CD14-positive monocyte (primary cell): ENCODE data around the gene ZNF502. TPM values are rescaled to one million over a fixed set of nuclear protein-coding genes. Genes with fewer than 3 reads are reported as not detected.

Source experiments
- DNase-seq, 3 donors: peaks; one replicate each; pipeline ENCODE4 v3.0.0-alpha.2; 2011 to 2022
- H2AFZ ChIP-seq: 2 replicates; pipeline ENCODE4 v1.6.0; 2012; ENCODE audit warnings: mild to moderate bottlenecking, low read depth, low read length, inconsistent platforms; ENCODE audit not compliant: insufficient read depth, poor library complexity, severe bottlenecking
- H3K27ac ChIP-seq, 2 donors: 1 replicate in 1 of 2; 2 replicates in 1 of 2; pipeline ENCODE4 v1.5.1; 2012 to 2013; ENCODE audit warnings: low read length in 2 of 2, control low read depth in 1 of 2, inconsistent platforms in 1 of 2, low read depth in 1 of 2, mild to moderate bottlenecking in 1 of 2
- H3K27me3 ChIP-seq, 2 donors: one replicate each; pipeline versions ENCODE4 v1.6.0 to v1.6.1; 2011 to 2013; ENCODE audit warnings: low read length in 2 of 2; ENCODE audit not compliant: control insufficient read depth in 2 of 2, insufficient read depth in 2 of 2
- H3K36me3 ChIP-seq, 2 donors: replicated peaks in 1 of 2; 1 replicate in 1 of 2; 2 replicates in 1 of 2; pipeline versions ENCODE4 v1.5.1 to v1.6.1; 2012 to 2013; ENCODE audit warnings: low read length in 2 of 2, control low read depth in 1 of 2, inconsistent platforms in 1 of 2, mild to moderate bottlenecking in 1 of 2; ENCODE audit not compliant: insufficient read depth in 2 of 2, control insufficient read depth in 1 of 2
- H3K4me1 ChIP-seq, 2 donors: 1 replicate in 1 of 2; 2 replicates in 1 of 2; pipeline versions ENCODE4 v1.5.1 to v1.6.1; 2012 to 2013; ENCODE audit warnings: low read length in 2 of 2, control low read depth in 1 of 2, inconsistent platforms in 1 of 2, mild to moderate bottlenecking in 1 of 2, moderate library complexity in 1 of 2; ENCODE audit not compliant: insufficient read depth in 2 of 2, control insufficient read depth in 1 of 2
- H3K4me2 ChIP-seq: replicated peaks from 2 replicates; pipeline ENCODE3; 2012; ENCODE audit warnings: low read length, moderate library complexity, mild to moderate bottlenecking; ENCODE audit not compliant: poor library complexity, severe bottlenecking; ENCODE audit errors: extremely low read depth
- H3K4me3 ChIP-seq, 3 experiments: fragments of 200-600 bp in 1 of 3; sonication (generic) in 1 of 3; replicated peaks in 1 of 3; 1 replicate in 2 of 3; 2 replicates in 1 of 3; pipeline ENCODE4 v1.5.1; 2011 to 2013; ENCODE audit warnings: low read length in 3 of 3, mild to moderate bottlenecking in 3 of 3, control low read depth in 2 of 3, low read depth in 2 of 3, inconsistent platforms in 1 of 3, moderate library complexity in 1 of 3
- H3K79me2 ChIP-seq: 2 replicates; pipeline ENCODE4 v1.6.0; 2012; ENCODE audit warnings: mild to moderate bottlenecking, control low read depth, inconsistent platforms, low read length, moderate library complexity; ENCODE audit not compliant: insufficient read depth
- H3K9ac ChIP-seq: 2 replicates; pipeline ENCODE4 v1.6.0; 2017; ENCODE audit warnings: low read length, mild to moderate bottlenecking; ENCODE audit not compliant: insufficient read depth, poor library complexity, severe bottlenecking
- H3K9me3 ChIP-seq, 2 donors: replicated peaks in 1 of 2; 1 replicate in 1 of 2; 2 replicates in 1 of 2; pipeline versions ENCODE4 v1.5.1 to v1.6.1; 2012 to 2013; ENCODE audit warnings: low read length in 2 of 2, control low read depth in 1 of 2; ENCODE audit not compliant: control insufficient read depth in 1 of 2, insufficient read depth in 1 of 2
- H4K20me1 ChIP-seq: 2 replicates; pipeline ENCODE4 v1.6.0; 2012; ENCODE audit warnings: mild to moderate bottlenecking, low read length, control low read depth, moderate library complexity; ENCODE audit not compliant: insufficient read depth
- H3K27ac Mint-ChIP-seq, 7 donors: one replicate each; pipeline ENCODE4 v1.8.0; 2020; ENCODE audit warnings: mild to moderate bottlenecking in 7 of 7, mixed read lengths in 7 of 7, moderate library complexity in 6 of 7, inconsistent platforms in 2 of 7
- H3K27me3 Mint-ChIP-seq, 3 donors: one replicate each; pipeline ENCODE4 v1.8.0; 2021 to 2022; ENCODE audit warnings: low read depth in 3 of 3, mild to moderate bottlenecking in 3 of 3, mixed read lengths in 3 of 3, moderate library complexity in 3 of 3, inconsistent platforms in 1 of 3
- H3K36me3 Mint-ChIP-seq, 2 donors: one replicate each; pipeline ENCODE4 v1.8.0; 2020; ENCODE audit warnings: mixed read lengths in 2 of 2, inconsistent platforms in 1 of 2, mild to moderate bottlenecking in 1 of 2
- H3K4me1 Mint-ChIP-seq: one replicate; pipeline ENCODE4 v1.8.0; 2020; ENCODE audit warnings: mild to moderate bottlenecking, mixed read lengths
- H3K4me3 Mint-ChIP-seq, 2 donors: one replicate each; pipeline ENCODE4 v1.8.0; 2020; ENCODE audit warnings: mild to moderate bottlenecking in 2 of 2, mixed read lengths in 2 of 2, moderate library complexity in 1 of 2
- H3K9me3 Mint-ChIP-seq, 7 donors: one replicate each; pipeline ENCODE4 v1.8.0; 2020 to 2022; ENCODE audit warnings: mixed read lengths in 7 of 7, mild to moderate bottlenecking in 6 of 7, moderate library complexity in 6 of 7, inconsistent platforms in 2 of 7
- CTCF ChIP-seq: fragments of 200-600 bp; IDR thresholded peaks from one replicate; pipeline ENCODE4 v1.8.0; 2022; ENCODE audit warnings: antibody characterized with exemption, mild to moderate bottlenecking
- WGBS: methylation state at CpG from one replicate; pipeline ENCODE4 v1.1.5; 2013; ENCODE audit warnings: missing lambda C conversion rate; ENCODE audit not compliant: insufficient coverage; 5-methylcytosine and 5-hydroxymethylcytosine counted together
- intact Hi-C, 2 donors: fragments of 100-400 bp; cut with micrococcal nuclease; formaldehyde crosslinking; loops; one replicate each; pipeline versions ENCODE4 v1.15.0 to v1.15.1; 2023
- polyA plus RNA-seq, 3 donors: library from polyadenylated mRNA; depleted of rRNA in 1 of 3; unstranded in 2 of 3; stranded (reverse) in 1 of 3; fragments of 300-500 nt in 2 of 3; fragments of >200 nt in 1 of 3; fragmentation: Illumina TruSeq in 2 of 3; gene quantifications; 1 replicate in 2 of 3; 2 replicates in 1 of 3; pipeline ENCODE4 v1.2.3, GENCODE V29; 2012 to 2021

Gene ZNF502
- polyA plus RNA-seq, 3 donors: 0.20 to 0.28 (median 0.23) TPM

GRCh38 chr3:44680921-44681455, 31.5 kb upstream of the ZNF502 start:
- no peak for DNase-seq
- Histone ChIP-seq H3K4me3 (no peak overlapping the region), H3K27ac (no peak overlapping the region), H2AFZ (no peak overlapping the region), H3K9ac (no peak overlapping the region), H3K27me3 (peaks cover 2 to 6% of the 10 kb centered on the region in 2 donors), H3K36me3 (no peaks in the 10 kb centered on the region), H3K79me2 (no peaks in the 10 kb centered on the region), H3K4me2 (no peak overlapping the region), H3K4me1 (peaks cover 0 to 5% of the 10 kb centered on the region in 2 donors), H4K20me1 (no peaks in the 10 kb centered on the region), H3K9me3 (peaks cover 43 to 78% of the 10 kb centered on the region in 2 donors)
- intact Hi-C loops: no loop called here
- no peak overlapping the region for H3K4me3 Mint-ChIP-seq
- peaks cover 4 to 16% (median 8%) of the 10 kb centered on the region in 3 donors for H3K27me3 Mint-ChIP-seq
- TF ChIP-seq CTCF: no peak
- H3K36me3 Mint-ChIP-seq: peaks cover 9 to 11% of the 10 kb centered on the region in 2 donors
- peaks cover 12% of the 10 kb centered on the region for H3K4me1 Mint-ChIP-seq
- peaks cover 38 to 79% (median 65%) of the 10 kb centered on the region in 7 donors for H3K9me3 Mint-ChIP-seq
- H3K27ac Mint-ChIP-seq: no peak overlapping the region
- 88% methylated on average over 2 of the region's 4 CpGs for WGBS

GRCh38 chr3:44682182-44682896, 30.1 kb upstream of the ZNF502 start:
- intact Hi-C loops: no loop called here
- no peak for TF ChIP-seq CTCF
- Histone ChIP-seq H3K27me3 (peaks cover 5 to 12% of the 10 kb centered on the region in 2 donors), H3K4me2 (no peak overlapping the region), H3K4me3 (no peak overlapping the region), H2AFZ (no peak overlapping the region), H3K9ac (no peak overlapping the region), H3K9me3 (peaks cover 39 to 79% of the 10 kb centered on the region in 2 donors), H3K4me1 (peaks cover 0 to 5% of the 10 kb centered on the region in 2 donors), H4K20me1 (no peaks in the 10 kb centered on the region), H3K36me3 (no peaks in the 10 kb centered on the region), H3K27ac (no peak overlapping the region), H3K79me2 (no peaks in the 10 kb centered on the region)
- H3K4me3 Mint-ChIP-seq: no peak overlapping the region
- WGBS: no CpG with 5 or more reads among the region's 2 CpGs
- H3K9me3 Mint-ChIP-seq: peaks cover 42 to 79% (median 66%) of the 10 kb centered on the region in 7 donors
- H3K27ac Mint-ChIP-seq: no peak overlapping the region
- peaks cover 12 to 14% of the 10 kb centered on the region in 2 donors for H3K36me3 Mint-ChIP-seq
- H3K27me3 Mint-ChIP-seq: peaks cover 4 to 26% (median 15%) of the 10 kb centered on the region in 3 donors
- no peak for DNase-seq
- peaks cover 12% of the 10 kb centered on the region for H3K4me1 Mint-ChIP-seq
